ENCODE data around the gene ANTXR2.

- TF ChIP-seq CTCF (IDR thresholded peaks at IDR 0.05) (no peak), EZH2phosphoT487 (IDR thresholded peaks at IDR 0.05) (no peak)
These were observed 108.4 kb downstream of the ANTXR2 start for GRCh38 chr4:79964400-79965211.

All from neural progenitor cell (in vitro differentiated cells).